Adrenal gland (tissue), 12 donors: ENCODE results near the gene ACSF3. TPM values are rescaled to one million over a fixed set of nuclear protein-coding genes. Genes with fewer than 3 reads are reported as not detected.

Experiments used
- DNase-seq, 7 donors: peaks; one replicate each; pipeline ENCODE4 v3.0.0-alpha.2; 2019 to 2020
- H3K27ac ChIP-seq, 5 donors: fragments of 200-600 bp; sonication (generic) in 4 of 5; 1 replicate in 3 of 5; 2 replicates in 2 of 5; pipeline versions ENCODE4 v1.5.1 to v1.8.0; 2016 to 2020; ENCODE audit warnings: mild to moderate bottlenecking in 1 of 5
- H3K27me3 ChIP-seq: fragments of 200-600 bp; 2 replicates; pipeline ENCODE4 v1.8.0; 2021
- H3K36me3 ChIP-seq, 2 donors: fragments of 200-600 bp; replicated peaks in 1 of 2; 1 replicate in 1 of 2; 2 replicates in 1 of 2; pipeline versions ENCODE4 v1.5.1 to v1.8.0; 2018 to 2022
- H3K4me1 ChIP-seq, 2 donors: fragments of 200-600 bp; replicated peaks in 1 of 2; 1 replicate in 1 of 2; 2 replicates in 1 of 2; pipeline versions ENCODE4 v1.5.1 to v1.8.0; 2018 to 2021
- H3K4me3 ChIP-seq, 4 donors: fragments of 200-600 bp; sonication (generic) in 3 of 4; one replicate each; pipeline ENCODE4 v1.5.1; 2016 to 2018
- H3K9me3 ChIP-seq, 3 donors: fragments of 200-600 bp; sonication (generic) in 1 of 3; replicated peaks in 1 of 3; 1 replicate in 2 of 3; 2 replicates in 1 of 3; pipeline versions ENCODE4 v1.5.1 to v1.8.0; 2016 to 2021
- CTCF ChIP-seq, 6 experiments: fragments of 450-650 bp in 4 of 6; fragments of 200-600 bp in 2 of 6; sonication (generic) in 1 of 6; IDR thresholded peaks; 1 replicate in 5 of 6; 2 replicates in 1 of 6; pipeline versions ENCODE4 v1.5.1 to v1.8.0; 2016 to 2021; ENCODE audit warnings: antibody characterized with exemption in 6 of 6, mild to moderate bottlenecking in 2 of 6, moderate library complexity in 1 of 6
- POLR2A ChIP-seq, 2 donors: fragments of 450-650 bp; IDR thresholded peaks; one replicate each; pipeline ENCODE4 v1.6.1; 2017; ENCODE audit warnings: antibody characterized with exemption in 2 of 2, mild to moderate bottlenecking in 2 of 2, moderate library complexity in 1 of 2
- WGBS, 4 donors: extraction: QIAGEN DNeasy Blood & Tissue Kit in 2 of 4; methylation state at CpG; one replicate each; pipeline versions ENCODE4 v1.1.5 to v1.1.7; 2013 to 2017; 5-methylcytosine and 5-hydroxymethylcytosine counted together
- intact Hi-C, 2 donors: fragments of 100-400 bp; cut with DNase I; formaldehyde crosslinking; loops; one replicate each; pipeline versions ENCODE4 v1.14.1 to v1.15.0; 2022 to 2023
- polyA plus RNA-seq, 3 donors: library from polyadenylated mRNA; stranded (reverse); fragments of 200-250 nt in 2 of 3; fragments of 350-450 nt in 1 of 3; fragmentation: Illumina TruSeq in 1 of 3; extraction: RNeasy Lipid Tissue Mini Kit (QIAGEN cat#74804) in 1 of 3; gene quantifications; one replicate each; pipeline ENCODE4 v1.2.3, GENCODE V29; 2013 to 2014
- total RNA-seq, 9 donors: library from RNA; depleted of rRNA in 4 of 9; stranded (reverse); fragments of >200 nt in 4 of 9; fragments of 120-200 nt in 1 of 9; fragmentation: NEBNext Ultra II Directional in 1 of 9; extraction: Animal tissue kit (Norgen Biotek cat#: 25700) in 1 of 9; gene quantifications; one replicate each; pipeline versions ENCODE4 v1.1.0 to v1.2.4, GENCODE V29; 2013 to 2023
- donor health status: healthy with polysubstance abuse.
- donor health status: Bipolar disorder and iron deficiency.
- donor health status: DM: yes; HTN: yes; CAD: no.
- donor health status: DM: no; HTN: no; CAD: no.
- donor health status: DM: no; HTN: no; CAD: no.
- donor health status: DM: yes; HTN: yes; CAD: no.

Gene ACSF3
- total and polyA plus RNA-seq, 12 donors = 32.4 to 90.3 (median 57.0) TPM

GRCh38 chr16:89053725-89054029 is 40.0 kb upstream of the ACSF3 start:
- intact Hi-C loops = no loop called here
- no peak overlapping the region for H3K4me3 ChIP-seq
- DNase-seq = no peak
- no peak overlapping the region for H3K27ac ChIP-seq
- no peak for TF ChIP-seq POLR2A (IDR thresholded peaks at IDR 0.05)
- no peak for TF ChIP-seq CTCF (IDR thresholded peaks at IDR 0.05)
- no peaks in the 10 kb centered on the region for H3K4me1 ChIP-seq
- H3K36me3 ChIP-seq = no peaks in the 10 kb centered on the region
- no peaks in the 10 kb centered on the region for H3K9me3 ChIP-seq
- H3K27me3 ChIP-seq = peaks cover 23% of the 10 kb centered on the region
- 71 to 85% (median 84%) methylated on average over 5 to 16 of the region's 16 CpGs for WGBS, 4 donors

DNA sequence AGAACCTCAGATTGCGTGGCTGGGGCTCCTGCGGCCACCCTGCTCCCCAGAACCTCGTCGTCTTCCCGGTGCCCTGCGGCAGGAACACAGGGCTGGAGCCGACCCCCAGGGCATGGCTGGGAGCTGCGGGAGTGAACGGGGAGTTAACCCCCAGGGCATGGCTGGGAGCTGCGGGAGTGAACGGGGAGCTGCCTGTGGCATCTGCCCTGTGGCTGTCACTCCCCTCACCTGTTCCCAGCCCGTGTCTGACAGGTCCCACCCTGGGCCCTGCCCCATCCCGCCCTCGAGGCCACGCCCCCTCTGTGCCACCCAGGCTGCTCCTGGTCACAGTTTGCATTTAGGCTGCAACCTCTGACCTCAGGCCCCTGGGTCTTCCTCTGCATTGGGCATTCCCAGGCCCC is 39.4 kb upstream of the ACSF3 start:
- intact Hi-C loops = no loop called here
- 30 to 57% (median 50%) methylated on average over 2 to 15 of the region's 15 CpGs; no CpG with 5 or more reads in 1 of the 4 donors for WGBS, 4 donors
- Histone ChIP-seq H3K4me1 (no peaks in the 10 kb centered on the region), H3K4me3 (no peak overlapping the region), H3K9me3 (no peaks in the 10 kb centered on the region), H3K27ac (no peak overlapping the region), H3K36me3 (no peaks in the 10 kb centered on the region), H3K27me3 (peaks cover 21% of the 10 kb centered on the region)
- no peak for TF ChIP-seq POLR2A (IDR thresholded peaks at IDR 0.05)
- no peak for TF ChIP-seq CTCF (IDR thresholded peaks at IDR 0.05)
- DNase-seq = no peak

- H3K27me3 ChIP-seq = peaks cover 16% of the 10 kb centered on the region
These were observed 38.9 kb upstream of the ACSF3 start for GRCh38 chr16:89054714-89055113.

DNA sequence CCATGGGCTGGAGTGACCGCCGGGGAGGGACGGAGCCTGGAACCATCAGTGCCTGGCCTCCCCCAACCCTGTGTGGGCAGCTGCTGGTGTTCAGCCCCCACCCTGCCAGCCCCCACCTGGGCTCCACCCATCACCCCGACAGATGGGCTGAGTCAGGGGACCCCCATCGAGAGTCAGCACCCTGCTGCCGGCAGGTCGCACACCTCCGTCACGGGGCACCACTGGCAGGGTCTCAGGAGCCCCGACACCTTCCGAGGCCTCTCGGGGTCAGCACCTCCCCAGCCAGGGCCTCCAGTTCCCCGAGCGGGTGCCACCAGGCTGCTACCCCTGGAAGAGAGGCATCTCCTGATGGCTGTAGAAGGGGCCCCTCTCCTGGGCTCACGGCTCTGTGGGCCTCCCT is 38.3 kb upstream of the ACSF3 start:
- peaks cover 13% of the 10 kb centered on the region for H3K27me3 ChIP-seq
- H3K4me1 ChIP-seq = no peaks in the 10 kb centered on the region
- no peak for TF ChIP-seq POLR2A (IDR thresholded peaks at IDR 0.05)
- no peak for TF ChIP-seq CTCF (IDR thresholded peaks at IDR 0.05)
- intact Hi-C loops = no loop called here
- no peak overlapping the region for H3K4me3 ChIP-seq
- H3K36me3 ChIP-seq = no peaks in the 10 kb centered on the region
- WGBS, 4 donors = 83 to 86% (median 86%) methylated on average over 3 to 15 of the region's 15 CpGs; no CpG with 5 or more reads in 1 of the 4 donors
- H3K9me3 ChIP-seq = no peaks in the 10 kb centered on the region
- DNase-seq = no peak
- no peak overlapping the region for H3K27ac ChIP-seq

More at GRCh38 chr16:89054714-89055113, 38.9 kb upstream of the ACSF3 start:
- no peaks in the 10 kb centered on the region for H3K9me3 ChIP-seq
- WGBS, 4 donors = 47 to 100% (median 78%) methylated on average over 2 to 11 of the region's 11 CpGs
- no peak for TF ChIP-seq POLR2A (IDR thresholded peaks at IDR 0.05)
- no peak for TF ChIP-seq CTCF (IDR thresholded peaks at IDR 0.05)
- no peak overlapping the region for H3K4me3 ChIP-seq
- H3K36me3 ChIP-seq = no peaks in the 10 kb centered on the region
- intact Hi-C loops = no loop called here
- DNase-seq = no peak
- no peak overlapping the region for H3K27ac ChIP-seq
- no peaks in the 10 kb centered on the region for H3K4me1 ChIP-seq
